Measurements from ENCODE around the gene MBNL2. TPM values are rescaled to one million over a fixed set of nuclear protein-coding genes. Genes with fewer than 3 reads are reported as not detected.

MBNL2 gene
- total and polyA plus RNA-seq, 7 donors: 11.8 to 110 (median 84.7) TPM

GRCh38 chr13:97219226-97219625 lies 2.9 kb upstream of the MBNL2 start:
- 72 to 85% methylated on average over 2 of the region's 2 CpGs for WGBS, 2 donors
- peak overlapping the region in 1 of 4 donors; percentile 20 for H3K27ac ChIP-seq
- H3K4me1 ChIP-seq: peaks cover 0 to 12% (median 7%) of the 10 kb centered on the region in 4 donors
- no peak for DNase-seq
- H3K36me3 ChIP-seq: no peaks in the 10 kb centered on the region
- no peaks in the 10 kb centered on the region for H3K27me3 ChIP-seq
- intact Hi-C loops (cut with DNase I): no loop called here
- H3K9me3 ChIP-seq: no peaks in the 10 kb centered on the region
- no peak overlapping the region for H3K4me3 ChIP-seq
- TF ChIP-seq EP300 (IDR thresholded peaks at IDR 0.05): no peak
- no peak for TF ChIP-seq POLR2A (IDR thresholded peaks at IDR 0.05)
- TF ChIP-seq, protein P1, sequence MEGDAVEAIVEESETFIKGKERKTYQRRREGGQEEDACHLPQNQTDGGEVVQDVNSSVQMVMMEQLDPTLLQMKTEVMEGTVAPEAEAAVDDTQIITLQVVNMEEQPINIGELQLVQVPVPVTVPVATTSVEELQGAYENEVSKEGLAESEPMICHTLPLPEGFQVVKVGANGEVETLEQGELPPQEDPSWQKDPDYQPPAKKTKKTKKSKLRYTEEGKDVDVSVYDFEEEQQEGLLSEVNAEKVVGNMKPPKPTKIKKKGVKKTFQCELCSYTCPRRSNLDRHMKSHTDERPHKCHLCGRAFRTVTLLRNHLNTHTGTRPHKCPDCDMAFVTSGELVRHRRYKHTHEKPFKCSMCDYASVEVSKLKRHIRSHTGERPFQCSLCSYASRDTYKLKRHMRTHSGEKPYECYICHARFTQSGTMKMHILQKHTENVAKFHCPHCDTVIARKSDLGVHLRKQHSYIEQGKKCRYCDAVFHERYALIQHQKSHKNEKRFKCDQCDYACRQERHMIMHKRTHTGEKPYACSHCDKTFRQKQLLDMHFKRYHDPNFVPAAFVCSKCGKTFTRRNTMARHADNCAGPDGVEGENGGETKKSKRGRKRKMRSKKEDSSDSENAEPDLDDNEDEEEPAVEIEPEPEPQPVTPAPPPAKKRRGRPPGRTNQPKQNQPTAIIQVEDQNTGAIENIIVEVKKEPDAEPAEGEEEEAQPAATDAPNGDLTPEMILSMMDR (IDR thresholded peaks at IDR 0.05): no peak
- TF ChIP-seq POLR2AphosphoS5 (IDR thresholded peaks at IDR 0.05): no peak

- Histone ChIP-seq H3K27me3 (no peaks in the 10 kb centered on the region), H3K4me1 (peaks cover 0 to 14% (median 12%) of the 10 kb centered on the region in 4 donors), H3K9me3 (no peaks in the 10 kb centered on the region), H3K27ac (peak overlapping the region; percentile 0 to 94 (median 90)), H3K36me3 (no peaks in the 10 kb centered on the region), H3K4me3 (no peak overlapping the region)
- TF ChIP-seq POLR2A (IDR thresholded peaks at IDR 0.05): no peak
- intact Hi-C loops (cut with DNase I): loop anchor here (5.0 to 10.0 kb wide), 3 partner anchors 62 to 212 kb away; partner anchors contain the start of gene RAP2A
- no peak for DNase-seq
- WGBS, 2 donors: 33 to 65% methylated on average over 3 of the region's 3 CpGs
These were observed 1.8 kb upstream of the MBNL2 start for GRCh38 chr13:97220151-97220900.

DNA sequence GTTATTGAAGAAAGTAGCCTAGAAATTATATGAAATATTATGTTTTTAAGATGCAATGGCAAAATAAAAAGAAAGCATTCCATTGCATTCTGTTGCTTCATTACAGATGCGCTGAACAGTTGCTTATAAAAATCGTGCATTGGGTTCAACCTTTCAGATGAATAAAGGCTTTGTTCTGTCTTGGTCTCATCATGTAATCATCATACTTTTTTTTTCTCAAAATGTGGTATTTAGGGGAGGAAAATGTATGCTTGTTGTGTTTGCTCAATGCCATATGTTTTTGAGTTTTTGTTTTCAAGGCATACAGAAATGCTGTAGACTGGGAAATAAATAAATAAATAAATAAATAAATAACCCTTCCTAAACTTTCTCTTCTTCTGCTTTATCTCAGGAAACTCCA lies 1.1 kb upstream of the MBNL2 start:
- no peak for TF ChIP-seq POLR2A (IDR thresholded peaks at IDR 0.05)
- no peak for TF ChIP-seq EP300 (IDR thresholded peaks at IDR 0.05)
- TF ChIP-seq, protein P1 (IDR thresholded peaks at IDR 0.05): no peak
- TF ChIP-seq POLR2AphosphoS5 (IDR thresholded peaks at IDR 0.05): no peak
- no peaks in the 10 kb centered on the region for H3K36me3 ChIP-seq
- intact Hi-C loops (cut with DNase I): loop anchor here (5.0 to 10.0 kb wide), 3 partner anchors 61 to 211 kb away; partner anchors contain the start of gene RAP2A
- peak overlapping the region; percentile 88 to 94 (median 92) for H3K27ac ChIP-seq
- WGBS, 2 donors: 38 to 77% methylated on average over 2 of the region's 2 CpGs
- no peaks in the 10 kb centered on the region for H3K27me3 ChIP-seq
- no peak for DNase-seq
- no peak overlapping the region for H3K4me3 ChIP-seq
- peaks cover 0 to 22% (median 19%) of the 10 kb centered on the region in 4 donors for H3K4me1 ChIP-seq
- no peaks in the 10 kb centered on the region for H3K9me3 ChIP-seq

DNA sequence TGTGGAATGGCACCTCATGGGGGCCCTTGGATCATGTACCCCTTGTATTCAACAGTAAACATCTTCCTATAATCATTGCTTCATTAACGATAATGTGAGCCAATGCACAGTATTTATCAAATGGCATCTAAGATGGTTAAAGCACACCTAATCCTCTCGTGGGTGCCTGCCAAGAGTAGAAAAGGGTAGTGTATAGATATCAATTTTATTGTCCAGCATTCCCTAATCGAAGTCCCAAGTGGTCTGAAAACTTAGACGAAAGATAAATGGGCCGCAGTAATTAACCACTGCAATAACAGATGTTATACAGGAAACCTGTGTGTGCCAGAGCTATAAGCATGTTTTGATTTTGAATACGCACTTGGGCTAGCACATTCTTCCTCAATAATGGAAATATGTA lies 667 bp upstream of the MBNL2 start:
- DNase-seq: no peak
- Histone ChIP-seq H3K9me3 (no peaks in the 10 kb centered on the region), H3K4me1 (peaks cover 0 to 26% (median 23%) of the 10 kb centered on the region in 4 donors), H3K36me3 (no peaks in the 10 kb centered on the region), H3K27me3 (no peaks in the 10 kb centered on the region), H3K4me3 (peak overlapping the region in 3 of 4 donors; percentile 59 to 62 (median 61)), H3K27ac (peak overlapping the region; percentile 88 to 94 (median 92))
- 9 to 32% methylated on average over 6 of the region's 6 CpGs for WGBS, 2 donors
- TF ChIP-seq, protein P1 (IDR thresholded peaks at IDR 0.05): no peak
- TF ChIP-seq POLR2A (IDR thresholded peaks at IDR 0.05): no peak
- TF ChIP-seq POLR2AphosphoS5 (IDR thresholded peaks at IDR 0.05): no peak
- no peak for TF ChIP-seq EP300 (IDR thresholded peaks at IDR 0.05)
- intact Hi-C loops (cut with DNase I): loop anchor here (5.0 to 10.0 kb wide), 3 partner anchors 61 to 211 kb away; partner anchors contain the start of gene RAP2A

DNA sequence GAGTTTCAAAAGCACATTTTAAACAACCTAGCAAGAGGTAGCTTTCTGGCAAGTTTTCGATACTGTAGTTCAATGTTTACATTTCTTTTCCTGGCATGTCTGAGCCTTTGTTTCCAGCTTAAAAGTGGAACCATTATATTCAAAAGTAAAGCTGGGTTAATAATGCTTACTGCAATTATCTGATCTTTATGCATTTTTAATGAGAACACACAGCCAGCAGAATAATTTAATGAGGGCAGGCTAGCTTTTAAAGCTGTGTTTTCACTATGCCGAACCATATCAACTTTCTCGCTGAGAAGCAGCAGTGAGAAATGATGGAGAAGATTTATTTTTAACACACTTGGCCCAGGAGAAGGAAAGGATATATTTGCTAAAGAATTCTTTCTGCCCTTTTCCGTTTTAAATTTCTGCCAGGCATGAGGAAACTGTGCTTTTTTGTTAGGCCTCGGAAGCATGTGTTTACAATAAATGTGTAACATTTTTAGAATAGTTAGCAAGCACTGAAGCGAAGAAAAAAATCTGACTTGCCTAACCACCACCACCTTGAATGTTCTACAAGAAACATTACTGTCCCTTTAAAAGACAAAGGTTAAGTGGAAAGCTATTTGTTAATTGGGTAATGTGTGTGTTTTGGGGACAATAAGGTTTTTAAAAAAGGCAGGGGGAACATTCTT lies 1.0 kb downstream of the MBNL2 start:
- TF ChIP-seq POLR2A (IDR thresholded peaks at IDR 0.05) (no peak), POLR2AphosphoS5 (IDR thresholded peaks at IDR 0.05) (peak in 1 of 4 donors; percentile 3)
- no peaks in the 10 kb centered on the region for H3K36me3 ChIP-seq
- no peak for DNase-seq
- H3K27ac ChIP-seq: peak overlapping the region; percentile 88 to 94 (median 92)
- H3K4me1 ChIP-seq: peaks cover 0 to 43% (median 39%) of the 10 kb centered on the region in 4 donors
- 0 to 2% methylated on average over 6 of the region's 6 CpGs for WGBS, 2 donors
- no peaks in the 10 kb centered on the region for H3K27me3 ChIP-seq
- intact Hi-C loops (cut with DNase I): loop anchor here (2.0 to 10.0 kb wide), 4 partner anchors 59 to 209 kb away; partner anchors contain the start of gene RAP2A
- peak overlapping the region; percentile 59 to 62 (median 61) for H3K4me3 ChIP-seq
- no peaks in the 10 kb centered on the region for H3K9me3 ChIP-seq
